HEK293 (cell line): ENCODE measurements around the gene DPYD.

Experiments used
- GLI4 ChIP-seq: fragments of 450-650 bp; formaldehyde crosslinking; IDR thresholded peaks from 2 replicates; pipeline ENCODE4 v1.5.1; 2016; ENCODE audit warnings: missing biosample characterization, missing genetic modification characterization
- HIC1 ChIP-seq: fragments of 450-650 bp; formaldehyde crosslinking; IDR thresholded peaks from 2 replicates; pipeline ENCODE4 v1.5.1; 2016; ENCODE audit warnings: missing biosample characterization, missing genetic modification characterization
- INSM2 ChIP-seq: fragments of 450-650 bp; formaldehyde crosslinking; IDR thresholded peaks from 2 replicates; pipeline ENCODE4 v1.5.1; 2016; ENCODE audit warnings: missing biosample characterization, missing genetic modification characterization
- KLF8 ChIP-seq: fragments of 450-650 bp; formaldehyde crosslinking; IDR thresholded peaks from 2 replicates; pipeline ENCODE4 v1.5.1; 2016; ENCODE audit warnings: missing biosample characterization, missing genetic modification characterization
- PATZ1 ChIP-seq: fragments of 450-650 bp; formaldehyde crosslinking; IDR thresholded peaks from 2 replicates; pipeline ENCODE4 v1.5.1; 2016; ENCODE audit warnings: missing biosample characterization, missing genetic modification characterization
- TSHZ1 ChIP-seq: fragments of 450-650 bp; formaldehyde crosslinking; IDR thresholded peaks from 2 replicates; pipeline ENCODE4 v1.5.1; 2016; ENCODE audit warnings: missing biosample characterization, missing genetic modification characterization, borderline replicate concordance
- ZBTB17 ChIP-seq: fragments of 450-650 bp; formaldehyde crosslinking; IDR thresholded peaks from 2 replicates; pipeline ENCODE4 v1.5.1; 2016; ENCODE audit warnings: missing biosample characterization, missing genetic modification characterization
- ZBTB20 ChIP-seq: fragments of 450-650 bp; formaldehyde crosslinking; IDR thresholded peaks from 2 replicates; pipeline ENCODE4 v1.5.1; 2016; ENCODE audit warnings: missing biosample characterization, missing genetic modification characterization
- ZNF140 ChIP-seq: fragments of 450-650 bp; formaldehyde crosslinking; IDR thresholded peaks from 2 replicates; pipeline ENCODE4 v1.5.1; 2016; ENCODE audit warnings: missing biosample characterization, missing genetic modification characterization
- ZNF148 ChIP-seq: fragments of 450-650 bp; formaldehyde crosslinking; IDR thresholded peaks from 2 replicates; pipeline ENCODE4 v1.5.0; 2017; ENCODE audit warnings: missing biosample characterization, missing genetic modification characterization, borderline replicate concordance
- ZNF169 ChIP-seq: fragments of 450-650 bp; formaldehyde crosslinking; IDR thresholded peaks from 2 replicates; pipeline ENCODE4 v1.5.1; 2016; ENCODE audit warnings: missing biosample characterization, missing genetic modification characterization
- ZNF239 ChIP-seq: fragments of 450-650 bp; formaldehyde crosslinking; IDR thresholded peaks from 2 replicates; pipeline ENCODE4 v1.5.1; 2016; ENCODE audit warnings: missing biosample characterization, missing genetic modification characterization
- ZNF335 ChIP-seq: fragments of 450-650 bp; formaldehyde crosslinking; conservative IDR thresholded peaks from 2 replicates; pipeline ENCODE4 v1.5.1; 2016; ENCODE audit warnings: missing biosample characterization, missing genetic modification characterization
- ZNF529 ChIP-seq: fragments of 450-650 bp; formaldehyde crosslinking; IDR thresholded peaks from 2 replicates; pipeline ENCODE4 v1.5.1; 2017; ENCODE audit warnings: missing genetic modification characterization, missing biosample characterization; ENCODE audit not compliant: insufficient replicate concordance
- ZNF558 ChIP-seq: fragments of 450-650 bp; formaldehyde crosslinking; IDR thresholded peaks from 2 replicates; pipeline ENCODE4 v1.5.1; 2016; ENCODE audit warnings: missing biosample characterization, missing genetic modification characterization
- ZNF560 ChIP-seq: fragments of 450-650 bp; formaldehyde crosslinking; IDR thresholded peaks from 2 replicates; pipeline ENCODE4 v1.5.1; 2017; ENCODE audit warnings: missing biosample characterization, missing genetic modification characterization, borderline replicate concordance
- ZNF571 ChIP-seq: fragments of 450-650 bp; formaldehyde crosslinking; IDR thresholded peaks from 2 replicates; pipeline ENCODE4 v1.5.0; 2017; ENCODE audit warnings: missing biosample characterization, missing genetic modification characterization
- ZNF610 ChIP-seq: fragments of 450-650 bp; formaldehyde crosslinking; IDR thresholded peaks from 2 replicates; pipeline ENCODE4 v1.5.1; 2016; ENCODE audit warnings: missing biosample characterization, missing genetic modification characterization, borderline replicate concordance
- ZNF621 ChIP-seq: fragments of 450-650 bp; formaldehyde crosslinking; IDR thresholded peaks from 2 replicates; pipeline ENCODE4 v1.5.1; 2017; ENCODE audit warnings: missing biosample characterization, missing genetic modification characterization
- ZNF843 ChIP-seq: fragments of 450-650 bp; formaldehyde crosslinking; IDR thresholded peaks from 2 replicates; pipeline ENCODE4 v1.5.1; 2016; ENCODE audit warnings: missing biosample characterization, missing genetic modification characterization

DPYD gene

GRCh38 chr1:97920832-97921571 lies at the start of gene DPYD (continued):
- TF ChIP-seq TSHZ1 (tag by site-specific recombination) (no peak), ZNF621 (no peak), INSM2 (tag by site-specific recombination) (no peak), ZNF610 (tag by site-specific recombination) (no peak), ZNF843 (tag by site-specific recombination) (no peak), ZNF169 (tag by site-specific recombination) (no peak), ZNF335 (tag by site-specific recombination) (peak; percentile 87), HIC1 (tag by site-specific recombination) (peak; percentile 57; the same call in 1 of the 2 replicates), ZNF239 (no peak), GLI4 (tag by site-specific recombination) (no peak), ZBTB17 (tag by site-specific recombination) (peak; percentile 80), ZNF140 (tag by site-specific recombination) (no peak), ZNF560 (no peak), PATZ1 (tag by site-specific recombination) (peak; percentile 65; the same call in 1 of the 2 replicates), ZNF148 (tag by site-specific recombination) (no peak), ZNF558 (tag by site-specific recombination) (no peak), ZNF571 (tag by site-specific recombination) (no peak), ZNF529 (tag by site-specific recombination) (no peak), ZBTB20 (tag by site-specific recombination) (0 out of 2 replicates have a peak, but pooled peaks have one; percentile 24), KLF8 (tag by site-specific recombination) (no peak)
